PC-3 (cell line): ENCODE data around the gene RALY. TPM values are rescaled to one million over a fixed set of nuclear protein-coding genes. Genes with fewer than 3 reads are reported as not detected.

ENCODE experiments used
- ATAC-seq: fragments of 200-7000 bp; cut with Tn5 transposase; 2 replicates; pipeline ENCODE4 v1.9.1; 2020; ENCODE audit warnings: mild to moderate bottlenecking, moderate library complexity
- BruUV-seq: library from RNA; stranded (reverse); fragments of 400-500 nt; replicated peaks from 2 replicates; lab custom pipeline; 2021; lab: Mats Ljungman, UMichigan
- CTCF ChIA-PET: fragments of 300-600 bp; sonication (Branson Sonifier 250); formaldehyde crosslinking; loops from one replicate; lab custom pipeline; 2022; ENCODE audit warnings: antibody characterized with exemption; lab: Charles Lee
- POLR2A ChIA-PET: fragments of 300-600 bp; sonication (Branson Sonifier 250); formaldehyde crosslinking; loops from one replicate; lab custom pipeline; 2022; ENCODE audit warnings: antibody characterized with exemption; ENCODE audit not compliant: unreplicated experiment; lab: Charles Lee
- DNase-seq: peaks from one replicate; pipeline ENCODE4 v3.0.0-alpha.2; 2015
- H2AFZ ChIP-seq: fragments of 300-600 bp; sonication (generic); 2 replicates; pipeline ENCODE4 v1.6.0; 2016; ENCODE audit warnings: antibody characterized with exemption, low read length
- H3F3A ChIP-seq: fragments of 300-600 bp; sonication (generic); one replicate; pipeline ENCODE4 v1.6.0; 2017; ENCODE audit warnings: antibody characterized with exemption, low read length, control low read depth, mild to moderate bottlenecking; ENCODE audit not compliant: unreplicated experiment
- H3K27ac ChIP-seq: fragments of 300-600 bp; sonication (generic); 2 replicates; pipeline ENCODE4 v1.5.1; 2016; ENCODE audit warnings: mild to moderate bottlenecking, low read length
- H3K27me3 ChIP-seq: fragments of 300-600 bp; sonication (generic); 2 replicates; pipeline ENCODE4 v1.6.1; 2016; ENCODE audit warnings: low read length, mixed read lengths
- H3K36me3 ChIP-seq: fragments of 300-600 bp; sonication (generic); 2 replicates; pipeline ENCODE4 v1.6.1; 2016; ENCODE audit warnings: low read depth, mixed run types, low read length, mixed read lengths
- H3K4me1 ChIP-seq: fragments of 300-600 bp; sonication (generic); 2 replicates; pipeline ENCODE4 v1.5.1; 2016; ENCODE audit warnings: low read length; ENCODE audit not compliant: insufficient read depth
- H3K4me2 ChIP-seq: fragments of 300-600 bp; sonication (generic); 2 replicates; pipeline ENCODE4 v1.6.0; 2016; ENCODE audit warnings: low read length
- H3K4me3 ChIP-seq: fragments of 300-600 bp; sonication (generic); 2 replicates; pipeline ENCODE4 v1.5.1; 2016; ENCODE audit warnings: mild to moderate bottlenecking, low read length, mixed read lengths
- H3K79me2 ChIP-seq: fragments of 300-600 bp; sonication (generic); 2 replicates; pipeline ENCODE4 v1.6.1; 2017; ENCODE audit warnings: low read length, mixed read lengths
- H3K9ac ChIP-seq: fragments of 300-600 bp; sonication (generic); 2 replicates; pipeline ENCODE4 v1.6.0; 2016; ENCODE audit warnings: mild to moderate bottlenecking, low read length
- H3K9me2 ChIP-seq: fragments of 300-600 bp; sonication (generic); replicated peaks from 2 replicates; pipeline ENCODE4 v1.6.1; 2016; ENCODE audit warnings: mixed run types, low read length, mixed read lengths
- H3K9me3 ChIP-seq: fragments of 300-600 bp; sonication (generic); 2 replicates; pipeline ENCODE4 v1.6.1; 2016; ENCODE audit warnings: low read length, mixed read lengths
- H4K20me1 ChIP-seq: fragments of 300-600 bp; sonication (generic); 2 replicates; pipeline ENCODE4 v1.6.1; 2016; ENCODE audit warnings: low read length, mixed read lengths
- CTCF ChIP-seq: fragments of 300-600 bp; sonication (generic); conservative IDR thresholded peaks from 2 replicates; pipeline ENCODE4 v1.5.1; 2017; ENCODE audit warnings: antibody characterized with exemption, low read depth, mild to moderate bottlenecking, low read length
- EZH2 ChIP-seq: fragments of 300-600 bp; sonication (generic); IDR thresholded peaks from one replicate; pipeline ENCODE4 v1.6.1; 2017; ENCODE audit warnings: antibody characterized with exemption, mild to moderate bottlenecking, low read length; ENCODE audit not compliant: unreplicated experiment
- EZH2phosphoT487 ChIP-seq: fragments of 300-600 bp; sonication (generic); IDR thresholded peaks from 2 replicates; pipeline ENCODE4 v1.6.1; 2018; ENCODE audit warnings: mild to moderate bottlenecking, antibody characterized with exemption, low read length, borderline replicate concordance
- intact Hi-C: fragments of 100-400 bp; cut with micrococcal nuclease; formaldehyde crosslinking; loops from 2 replicates; pipeline ENCODE4 v1.9.0; 2023
- total RNA-seq: library from RNA; depleted of rRNA; stranded (reverse); fragments of >200 nt; gene quantifications from 2 replicates; pipeline ENCODE4 v1.2.3, GENCODE V29; 2014

The RALY gene
- total RNA-seq, 1 experiment from 2014 or later = 160 TPM

- BruUV-seq = no TSS peak
- intact Hi-C loops = no loop called here
- Histone ChIP-seq H3K27me3 (no peaks in the 10 kb centered on the region), H3F3A (no peaks in the 10 kb centered on the region), H3K4me3 (no peak overlapping the region), H3K36me3 (no peaks in the 10 kb centered on the region), H4K20me1 (peaks cover 31% of the 10 kb centered on the region), H3K79me2 (peaks cover 40% of the 10 kb centered on the region), H3K9me3 (no peaks in the 10 kb centered on the region), H3K4me2 (no peak overlapping the region), H2AFZ (no peak overlapping the region), H3K4me1 (no peaks in the 10 kb centered on the region), H3K27ac (no peak overlapping the region), H3K9me2 (no peaks in the 10 kb centered on the region), H3K9ac (no peak overlapping the region)
- CTCF ChIA-PET = no interaction called here
- POLR2A ChIA-PET = interaction anchor here (0.7 kb wide), 1 partner anchor 1165 kb away, joined by 3 read pairs; no protein-coding TSS in a partner anchor
- DNase-seq (no peak), ATAC-seq (no peak)
- TF ChIP-seq CTCF (no peak), EZH2phosphoT487 (no peak), EZH2 (no peak)
Observed at GRCh38 chr20:34041226-34041625, 47.5 kb downstream of the RALY start.

GRCh38 chr20:34042262-34042661, 48.6 kb downstream of the RALY start:
- Histone ChIP-seq H3K27ac (no peak overlapping the region), H3K79me2 (peaks cover 38% of the 10 kb centered on the region), H3F3A (no peaks in the 10 kb centered on the region), H3K9me3 (no peaks in the 10 kb centered on the region), H4K20me1 (peaks cover 28% of the 10 kb centered on the region), H3K4me2 (no peak overlapping the region), H3K27me3 (no peaks in the 10 kb centered on the region), H3K36me3 (no peaks in the 10 kb centered on the region), H3K9ac (no peak overlapping the region), H3K9me2 (no peaks in the 10 kb centered on the region), H3K4me1 (no peaks in the 10 kb centered on the region), H3K4me3 (no peak overlapping the region), H2AFZ (no peak overlapping the region)
- BruUV-seq = no TSS peak
- CTCF ChIA-PET = no interaction called here
- ATAC-seq (no peak), DNase-seq (no peak)
- intact Hi-C loops = no loop called here
- POLR2A ChIA-PET = interaction anchor here (0.6 kb wide), 1 partner anchor 49 kb away, joined by 10 read pairs; no protein-coding TSS in a partner anchor
- TF ChIP-seq EZH2 (no peak), CTCF (no peak), EZH2phosphoT487 (no peak)

GRCh38 chr20:34043025-34043424, 49.3 kb downstream of the RALY start:
- intact Hi-C loops = no loop called here
- Histone ChIP-seq H2AFZ (no peak overlapping the region), H3K36me3 (no peaks in the 10 kb centered on the region), H3K4me2 (no peak overlapping the region), H4K20me1 (peaks cover 24% of the 10 kb centered on the region), H3F3A (no peaks in the 10 kb centered on the region), H3K4me3 (no peak overlapping the region), H3K4me1 (no peaks in the 10 kb centered on the region), H3K27ac (no peak overlapping the region), H3K79me2 (peaks cover 36% of the 10 kb centered on the region), H3K27me3 (no peaks in the 10 kb centered on the region), H3K9me3 (no peaks in the 10 kb centered on the region), H3K9me2 (no peaks in the 10 kb centered on the region), H3K9ac (no peak overlapping the region)
- ChIA-PET CTCF (no interaction called here), POLR2A (interaction anchor here (0.6 kb wide), 1 partner anchor 50 kb away, joined by 10 read pairs; no protein-coding TSS in a partner anchor)
- DNase-seq = no peak
- no peak for ATAC-seq
- no peak for TF ChIP-seq CTCF
- no TSS peak for BruUV-seq
